Endothelial cell of umbilical vein (primary cell): Measurements from ENCODE around the gene BAZ1B.

Source experiments
- CTCF ChIP-seq, 2 donors: IDR thresholded peaks; 1 replicate in 1 of 2; 2 replicates in 1 of 2; pipeline ENCODE4 v1.5.1; 2011; ENCODE audit warnings: low read length in 2 of 2, mild to moderate bottlenecking in 2 of 2, moderate library complexity in 2 of 2, control low read depth in 1 of 2, inconsistent platforms in 1 of 2, low read depth in 1 of 2; ENCODE audit not compliant: insufficient read depth in 1 of 2; ENCODE audit errors: extremely low read depth in 1 of 2
- MAX ChIP-seq: IDR thresholded peaks from 2 replicates; pipeline ENCODE4 v1.6.1; 2011; ENCODE audit not compliant: insufficient read depth, insufficient read length
- MYC ChIP-seq: IDR thresholded peaks from one replicate; pipeline ENCODE4 v1.6.1; 2011; ENCODE audit warnings: mild to moderate bottlenecking, low read depth, low read length
- POLR2A ChIP-seq: IDR thresholded peaks from 2 replicates; pipeline ENCODE4 v1.6.1; 2012; ENCODE audit warnings: low read depth, mild to moderate bottlenecking, control low read depth, low read length

GRCh38 chr7:73443548-73444255 lies 78.4 kb downstream of the BAZ1B start:
- TF ChIP-seq POLR2A (no peak), CTCF (IDR thresholded peaks at IDR 0.05; ENCODE audit: extremely low read depth in 1 of 2, insufficient read depth in 1 of 2, low read depth in 1 of 2, low read length in 2 of 2) (no peak), MYC (no peak), MAX (no peak)
